IMR-90 (cell line): ENCODE results near the gene PPP6R3.

Experiments
- BHLHE40 ChIP-seq: fragments of 150-350 bp; IDR thresholded peaks from 2 replicates; pipeline ENCODE4 v1.6.1; 2016; ENCODE audit warnings: mild to moderate bottlenecking, low read depth, low read length
- CEBPB ChIP-seq: IDR thresholded peaks from 2 replicates; pipeline ENCODE4 v1.6.1; 2012; ENCODE audit warnings: low read depth, low read length, improper control_type of control experiment
- CHD1 ChIP-seq: IDR thresholded peaks from 2 replicates; pipeline ENCODE4 v1.6.1; 2012; ENCODE audit warnings: low read depth, low read length, improper control_type of control experiment
- FOS ChIP-seq: fragments of 150-350 bp; IDR thresholded peaks from 2 replicates; pipeline ENCODE4 v1.6.1; 2016; ENCODE audit warnings: low read depth, low read length
- MAFK ChIP-seq: IDR thresholded peaks from 2 replicates; pipeline ENCODE4 v1.6.1; 2012; ENCODE audit warnings: low read depth, low read length, improper control_type of control experiment
- MXI1 ChIP-seq: IDR thresholded peaks from 2 replicates; pipeline ENCODE4 v1.6.1; 2012; ENCODE audit warnings: low read depth, mild to moderate bottlenecking, low read length, moderate library complexity, borderline replicate concordance
- NFE2L2 ChIP-seq: fragments of 150-350 bp; IDR thresholded peaks from 2 replicates; pipeline ENCODE4 v1.6.1; 2016; ENCODE audit warnings: low read depth, mild to moderate bottlenecking, low read length
- POLR2A ChIP-seq: IDR thresholded peaks from 2 replicates; pipeline ENCODE4 v1.6.1; 2012; ENCODE audit warnings: mild to moderate bottlenecking, low read depth, low read length
- RAD21 ChIP-seq: IDR thresholded peaks from 2 replicates; pipeline ENCODE4 v1.6.1; 2012; ENCODE audit warnings: low read length, improper control_type of control experiment
- SMC3 ChIP-seq: fragments of 150-350 bp; IDR thresholded peaks from 2 replicates; pipeline ENCODE4 v1.6.1; 2016; ENCODE audit warnings: low read depth, mild to moderate bottlenecking, antibody characterized with exemption, low read length, moderate library complexity
- TF ChIP-seq, protein P1 (sequence below): fragments of 150-350 bp; IDR thresholded peaks from 2 replicates; pipeline ENCODE4 v1.6.1; 2017; ENCODE audit warnings: mild to moderate bottlenecking, antibody characterized with exemption, low read length, low read depth
- TF ChIP-seq, protein P2 (sequence below): conservative IDR thresholded peaks from 2 replicates; pipeline ENCODE4 v1.5.1; 2012; ENCODE audit warnings: mild to moderate bottlenecking, low read depth, low read length, improper control_type of control experiment
- TF ChIP-seq, protein P3 (sequence below): fragments of 150-350 bp; IDR thresholded peaks from 2 replicates; pipeline ENCODE4 v1.6.1; 2016; ENCODE audit warnings: low read depth, mild to moderate bottlenecking, low read length, moderate library complexity, borderline replicate concordance

DNA sequence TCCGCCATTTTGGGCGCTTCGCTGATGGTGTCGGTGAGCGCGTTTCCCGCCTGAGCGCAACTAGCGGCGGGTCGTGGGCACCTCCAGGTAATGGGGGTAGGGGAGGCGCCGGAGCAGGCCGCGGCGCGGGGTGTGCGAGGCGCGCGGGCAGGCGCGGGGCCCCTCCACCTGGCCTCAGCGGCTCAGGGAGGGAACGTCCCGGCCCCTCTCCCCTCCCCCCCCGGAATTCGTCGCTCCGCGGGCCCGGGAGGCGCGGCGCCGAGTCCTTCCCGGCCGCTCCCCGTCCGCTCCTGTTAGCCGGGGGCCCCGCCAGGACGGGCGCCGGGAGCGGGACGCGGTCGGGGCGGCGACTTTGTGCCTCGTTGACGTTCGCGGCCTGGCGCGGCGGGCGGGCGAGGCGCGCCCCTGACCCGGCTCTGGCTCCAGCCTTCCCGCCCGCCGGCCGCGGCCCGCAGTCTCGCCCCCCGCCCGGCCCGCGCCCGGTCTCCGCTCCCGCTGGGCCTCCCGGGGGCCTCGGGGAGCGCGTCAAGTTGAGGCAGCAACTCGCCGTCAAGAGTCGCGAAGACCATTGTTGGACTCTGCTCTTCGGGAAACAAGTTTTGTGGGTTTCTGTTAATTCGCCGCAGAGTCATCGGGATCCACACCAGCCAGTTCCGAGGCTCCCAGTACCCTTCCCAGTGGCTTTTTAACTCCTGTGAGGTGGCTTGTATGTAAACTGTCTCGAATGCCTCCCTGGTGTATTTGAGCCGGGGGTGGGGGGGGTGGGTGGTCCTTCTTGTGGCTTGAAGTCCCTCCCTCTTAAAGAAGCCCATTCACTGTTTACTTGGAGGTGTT, at the start of gene PPP6R3:
- TF ChIP-seq CEBPB = no peak
- TF ChIP-seq, protein P1, sequence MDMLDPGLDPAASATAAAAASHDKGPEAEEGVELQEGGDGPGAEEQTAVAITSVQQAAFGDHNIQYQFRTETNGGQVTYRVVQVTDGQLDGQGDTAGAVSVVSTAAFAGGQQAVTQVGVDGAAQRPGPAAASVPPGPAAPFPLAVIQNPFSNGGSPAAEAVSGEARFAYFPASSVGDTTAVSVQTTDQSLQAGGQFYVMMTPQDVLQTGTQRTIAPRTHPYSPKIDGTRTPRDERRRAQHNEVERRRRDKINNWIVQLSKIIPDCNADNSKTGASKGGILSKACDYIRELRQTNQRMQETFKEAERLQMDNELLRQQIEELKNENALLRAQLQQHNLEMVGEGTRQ = no peak
- TF ChIP-seq, protein P2, sequence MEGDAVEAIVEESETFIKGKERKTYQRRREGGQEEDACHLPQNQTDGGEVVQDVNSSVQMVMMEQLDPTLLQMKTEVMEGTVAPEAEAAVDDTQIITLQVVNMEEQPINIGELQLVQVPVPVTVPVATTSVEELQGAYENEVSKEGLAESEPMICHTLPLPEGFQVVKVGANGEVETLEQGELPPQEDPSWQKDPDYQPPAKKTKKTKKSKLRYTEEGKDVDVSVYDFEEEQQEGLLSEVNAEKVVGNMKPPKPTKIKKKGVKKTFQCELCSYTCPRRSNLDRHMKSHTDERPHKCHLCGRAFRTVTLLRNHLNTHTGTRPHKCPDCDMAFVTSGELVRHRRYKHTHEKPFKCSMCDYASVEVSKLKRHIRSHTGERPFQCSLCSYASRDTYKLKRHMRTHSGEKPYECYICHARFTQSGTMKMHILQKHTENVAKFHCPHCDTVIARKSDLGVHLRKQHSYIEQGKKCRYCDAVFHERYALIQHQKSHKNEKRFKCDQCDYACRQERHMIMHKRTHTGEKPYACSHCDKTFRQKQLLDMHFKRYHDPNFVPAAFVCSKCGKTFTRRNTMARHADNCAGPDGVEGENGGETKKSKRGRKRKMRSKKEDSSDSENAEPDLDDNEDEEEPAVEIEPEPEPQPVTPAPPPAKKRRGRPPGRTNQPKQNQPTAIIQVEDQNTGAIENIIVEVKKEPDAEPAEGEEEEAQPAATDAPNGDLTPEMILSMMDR = no peak
- no peak for TF ChIP-seq MAFK
- peak; percentile 55; the same call in 1 of the 2 replicates for TF ChIP-seq POLR2A
- TF ChIP-seq, protein P3, sequence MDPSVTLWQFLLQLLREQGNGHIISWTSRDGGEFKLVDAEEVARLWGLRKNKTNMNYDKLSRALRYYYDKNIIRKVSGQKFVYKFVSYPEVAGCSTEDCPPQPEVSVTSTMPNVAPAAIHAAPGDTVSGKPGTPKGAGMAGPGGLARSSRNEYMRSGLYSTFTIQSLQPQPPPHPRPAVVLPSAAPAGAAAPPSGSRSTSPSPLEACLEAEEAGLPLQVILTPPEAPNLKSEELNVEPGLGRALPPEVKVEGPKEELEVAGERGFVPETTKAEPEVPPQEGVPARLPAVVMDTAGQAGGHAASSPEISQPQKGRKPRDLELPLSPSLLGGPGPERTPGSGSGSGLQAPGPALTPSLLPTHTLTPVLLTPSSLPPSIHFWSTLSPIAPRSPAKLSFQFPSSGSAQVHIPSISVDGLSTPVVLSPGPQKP = no peak
- no peak; the same call in 1 of the 2 replicates for TF ChIP-seq MXI1
- TF ChIP-seq SMC3 = no peak
- TF ChIP-seq NFE2L2 = no peak
- TF ChIP-seq RAD21 = no peak
- TF ChIP-seq FOS = no peak
- TF ChIP-seq BHLHE40 = no peak
- TF ChIP-seq CHD1 = no peak
